Ramos (cell line): ENCODE measurements around the gene AATF.
"Not testable (repeated sequence)": the region's sequence is repeated elsewhere in the genome, so short reads cannot be mapped to it uniquely, and the experiment has no call there.

ENCODE experiments used
- in situ Hi-C: fragments of 300-500 bp; cut with MboI; formaldehyde crosslinking; loops from one replicate; pipeline ENCODE4 v1.14.3; 2022; ENCODE audit warnings: low sequenced_read_pairs; ENCODE audit not compliant: unreplicated experiment

AATF gene

DNA sequence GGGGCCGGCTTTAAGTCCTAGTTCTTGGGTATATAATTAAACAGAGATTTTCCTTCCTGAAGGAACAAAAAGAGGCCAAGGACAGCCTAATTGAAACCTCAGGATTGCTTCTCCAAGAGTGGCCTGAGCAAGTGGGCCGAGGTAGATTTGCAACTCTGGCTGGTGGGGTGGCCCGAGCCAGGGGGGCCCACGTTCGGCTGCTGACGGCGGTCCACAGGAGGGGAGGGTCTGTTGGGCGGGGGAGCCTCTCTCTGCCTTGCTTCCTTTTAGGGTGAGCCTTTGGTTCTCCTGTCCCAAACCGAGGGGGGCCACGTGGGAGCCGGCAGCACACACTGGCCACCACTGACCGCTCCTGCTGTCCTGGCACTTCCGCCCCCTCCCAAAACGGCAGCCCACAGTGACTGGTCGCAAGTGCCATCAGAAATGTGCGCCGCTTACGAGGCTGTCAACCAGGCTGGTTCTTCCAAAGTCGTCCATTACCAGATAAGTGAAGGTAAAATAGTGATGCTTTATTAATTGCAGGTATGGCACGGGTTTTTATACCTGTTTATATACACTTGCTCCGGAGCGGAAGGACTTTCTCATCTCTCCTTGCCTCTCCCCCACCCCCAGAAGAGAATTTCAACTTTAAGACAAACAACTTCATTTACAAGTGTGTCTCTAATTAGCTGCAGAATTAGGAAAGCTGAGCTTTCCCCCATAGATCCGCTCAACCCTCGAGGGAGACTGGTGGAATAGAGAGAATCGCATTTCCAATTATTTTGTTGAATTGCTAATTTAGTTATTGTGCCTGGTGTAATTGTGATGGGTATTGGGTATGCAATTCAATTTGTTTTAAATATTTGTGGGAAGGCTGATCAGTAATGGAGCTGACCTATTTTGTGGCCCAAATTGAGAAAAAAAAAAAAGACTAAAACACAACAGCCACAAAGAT lies 117.8 kb downstream of the AATF start:
- in situ Hi-C loops = no loop called here

DNA sequence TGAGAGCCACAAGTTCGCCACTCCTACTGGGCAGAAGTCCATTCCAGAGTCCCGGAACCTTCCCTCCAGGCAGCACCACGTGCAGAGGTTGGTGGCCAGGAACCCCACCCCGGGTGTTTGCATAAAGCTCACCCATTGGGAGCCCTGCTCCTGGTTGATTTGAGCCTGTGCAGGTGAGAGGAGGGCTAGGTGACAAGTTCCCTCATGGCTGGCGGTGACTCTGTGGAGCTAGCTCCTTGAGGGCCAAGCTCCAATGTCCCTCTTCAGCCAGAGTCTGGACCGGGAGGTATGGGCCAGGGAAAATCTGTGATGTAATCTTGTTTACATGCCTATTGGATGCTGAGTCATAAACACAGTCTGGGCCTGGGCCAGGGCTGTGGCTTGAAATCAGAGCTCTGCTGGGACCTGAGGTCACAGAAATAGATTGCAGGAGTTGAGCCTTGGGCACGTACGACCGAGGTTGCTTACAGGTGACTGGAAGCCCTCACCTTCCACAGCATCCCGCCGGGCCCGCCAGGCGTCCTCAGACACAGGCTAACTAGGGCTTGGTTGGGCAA lies 118.9 kb downstream of the AATF start:
- in situ Hi-C loops = no loop called here

DNA sequence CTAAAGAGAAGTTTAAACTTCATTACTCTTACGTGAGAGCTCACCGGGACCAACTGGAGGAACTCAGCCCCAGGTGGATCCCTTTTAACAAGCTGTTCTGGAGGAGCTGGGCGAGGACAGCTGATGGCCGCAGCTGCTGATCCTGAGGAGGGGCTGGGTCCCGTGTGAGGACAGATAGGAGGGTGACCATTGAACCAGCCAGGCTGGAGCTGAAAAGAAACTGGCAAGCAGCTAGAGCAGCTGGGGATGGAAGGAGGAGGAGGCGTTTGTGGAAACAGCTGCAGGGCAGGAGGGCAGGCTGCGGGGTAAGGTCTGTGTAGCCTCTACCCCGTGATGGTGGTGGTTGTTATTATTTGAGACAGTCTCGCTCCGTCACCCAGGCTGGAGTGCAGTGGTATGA lies 119.5 kb downstream of the AATF start:
- in situ Hi-C loops = no loop called here

DNA sequence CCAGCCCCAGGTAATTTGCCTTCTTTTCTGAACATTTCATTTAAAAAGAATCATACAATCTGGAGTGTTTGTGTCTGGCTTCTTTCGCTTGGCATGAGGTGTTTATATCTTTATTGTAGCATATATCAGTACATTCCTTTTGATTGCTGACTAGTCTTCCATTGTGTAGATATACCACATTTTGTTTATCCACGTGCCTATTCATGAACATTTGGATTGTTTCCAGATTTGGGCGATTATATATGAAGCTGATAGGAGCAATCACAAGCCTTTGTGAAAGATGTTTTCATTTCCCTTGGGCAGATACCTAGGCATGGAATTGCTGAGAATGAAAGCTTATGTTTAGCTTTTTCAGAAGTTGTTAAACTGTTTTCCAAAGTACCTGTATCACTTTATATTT lies 120.3 kb downstream of the AATF start:
- in situ Hi-C loops = no loop called here

DNA sequence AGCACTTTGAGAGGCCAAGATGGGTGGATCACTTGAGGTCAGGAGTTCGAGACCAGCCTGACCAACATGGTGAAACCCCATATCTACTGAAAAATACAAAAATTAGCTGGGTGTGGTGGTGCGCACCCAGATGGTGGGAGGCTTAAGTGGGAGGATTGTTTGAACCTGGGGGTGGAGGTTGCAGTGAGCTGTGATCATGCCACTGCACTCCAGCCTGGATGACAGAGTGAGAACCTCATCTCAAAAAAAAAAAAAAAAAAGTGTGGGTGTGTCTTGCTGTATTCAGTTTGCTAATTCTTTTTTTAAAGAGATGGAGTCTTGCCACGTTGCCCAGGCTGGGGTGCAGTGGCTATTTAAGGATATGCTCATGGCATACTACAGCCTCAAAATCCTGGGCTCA lies 124.7 kb downstream of the AATF start:
- in situ Hi-C loops = not testable (repeated sequence)

DNA sequence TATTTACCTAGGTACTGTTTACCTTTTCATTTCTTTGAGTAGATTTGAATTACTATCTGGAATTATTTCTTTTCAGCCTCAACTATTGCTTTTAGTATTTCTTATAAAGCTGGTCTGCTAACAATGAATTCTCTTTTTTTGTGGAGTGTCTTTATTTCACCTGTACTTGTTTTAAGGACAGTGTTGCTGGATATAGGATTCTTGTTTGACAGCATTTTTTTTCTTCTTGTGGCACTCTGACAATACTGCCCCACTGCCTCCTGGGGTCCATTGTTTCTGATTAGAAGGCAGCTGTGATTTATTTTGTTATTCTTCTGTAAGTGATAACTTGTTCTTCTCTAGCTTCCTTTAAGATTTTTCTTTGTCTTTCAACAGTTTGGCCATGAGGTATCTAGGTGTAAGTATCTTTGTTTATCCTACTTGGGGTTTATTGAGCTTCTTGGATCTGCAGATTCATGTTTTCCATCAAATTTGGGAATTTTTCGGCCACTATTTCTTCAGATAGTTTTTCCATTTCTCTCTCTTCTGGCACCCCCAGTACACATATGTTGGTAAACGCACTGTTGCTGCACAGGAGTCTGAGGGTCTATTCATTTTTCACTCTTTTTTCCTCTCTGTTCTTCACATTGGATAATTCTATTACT lies 130.4 kb downstream of the AATF start:
- in situ Hi-C loops = no loop called here

DNA sequence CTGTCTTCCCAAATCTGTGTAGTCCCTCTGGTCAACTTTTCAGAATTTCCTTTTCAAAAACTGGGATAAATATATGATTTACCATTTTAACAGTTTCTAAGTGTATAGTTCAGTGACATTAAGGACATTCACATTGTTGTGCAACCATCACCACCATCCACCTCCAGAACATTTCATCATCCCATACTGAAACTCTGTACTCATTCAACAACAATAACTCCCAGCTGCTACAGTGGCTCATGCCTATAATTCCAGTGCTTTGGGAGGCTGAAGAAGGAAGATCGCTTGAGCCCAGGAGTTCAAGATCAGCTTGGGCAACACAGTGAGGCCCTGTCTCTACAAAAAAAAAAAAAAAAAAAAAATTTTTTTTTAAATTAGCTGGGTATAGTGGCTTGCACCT lies 131.0 kb downstream of the AATF start:
- in situ Hi-C loops = no loop called here

DNA sequence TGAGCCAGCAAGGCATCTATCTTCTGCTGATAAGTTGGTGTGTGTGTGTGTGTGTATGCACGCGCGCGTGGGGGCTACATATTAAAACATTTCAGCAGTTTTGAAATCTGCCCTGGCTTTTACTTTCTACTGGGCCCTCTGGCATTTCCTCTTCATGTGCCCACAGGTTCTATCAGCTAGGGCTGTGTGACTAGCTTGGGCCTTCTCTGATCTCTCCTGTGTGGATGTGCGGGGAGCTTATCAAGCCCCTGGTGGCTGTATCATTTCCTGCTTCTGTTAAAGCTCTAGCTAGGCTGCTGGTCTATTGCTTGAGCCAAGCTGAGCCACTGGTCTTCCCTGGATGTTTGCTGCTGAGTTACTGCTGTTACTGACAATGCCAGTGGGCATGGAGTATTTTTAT lies 132.5 kb downstream of the AATF start:
- in situ Hi-C loops = no loop called here

DNA sequence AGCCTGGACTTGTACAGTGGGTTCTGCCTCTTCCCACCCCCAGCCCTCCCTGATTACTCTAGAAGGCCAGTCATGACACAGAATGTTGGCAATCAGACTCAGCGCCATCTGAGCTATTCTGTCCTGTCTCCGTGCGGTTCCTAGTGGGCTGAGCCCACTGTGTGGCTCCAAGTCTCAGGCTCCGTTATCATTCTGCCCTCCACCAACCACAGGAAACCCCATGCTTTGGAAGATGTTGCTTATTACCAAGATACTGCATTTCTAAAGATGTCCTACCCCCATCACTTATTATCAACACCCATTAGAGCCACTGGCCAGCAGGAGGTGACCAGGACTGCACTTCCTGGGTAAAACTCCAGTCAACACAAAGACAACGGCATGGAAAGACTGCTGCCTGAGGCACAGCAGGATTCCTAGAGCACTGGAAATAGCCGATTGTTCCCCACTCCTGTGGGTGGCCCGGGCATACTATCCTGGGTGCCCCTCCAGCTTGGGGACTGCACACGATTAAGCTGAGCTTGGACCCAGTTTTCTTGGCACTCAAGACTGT lies 133.6 kb downstream of the AATF start:
- in situ Hi-C loops = no loop called here

DNA sequence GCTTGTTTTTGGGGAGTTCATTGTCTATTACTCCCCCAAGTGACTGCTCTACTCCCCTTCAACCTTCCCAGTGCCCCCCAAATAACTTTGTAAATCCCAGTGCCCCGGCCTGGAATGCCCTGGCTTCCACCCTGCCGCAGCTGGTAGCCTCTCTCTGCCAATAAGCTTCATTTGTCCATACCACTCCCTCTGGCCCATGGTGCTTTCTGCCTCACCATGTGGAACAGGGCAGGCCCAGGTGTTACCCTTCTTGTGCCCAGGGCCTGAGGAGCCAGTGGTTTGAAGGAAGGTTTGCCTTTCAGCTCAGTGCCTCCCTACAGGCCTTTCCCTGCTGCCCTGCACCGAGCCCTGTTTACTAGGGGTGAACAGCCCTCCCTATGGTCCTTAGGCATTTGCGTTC lies 134.2 kb downstream of the AATF start:
- in situ Hi-C loops = no loop called here

DNA sequence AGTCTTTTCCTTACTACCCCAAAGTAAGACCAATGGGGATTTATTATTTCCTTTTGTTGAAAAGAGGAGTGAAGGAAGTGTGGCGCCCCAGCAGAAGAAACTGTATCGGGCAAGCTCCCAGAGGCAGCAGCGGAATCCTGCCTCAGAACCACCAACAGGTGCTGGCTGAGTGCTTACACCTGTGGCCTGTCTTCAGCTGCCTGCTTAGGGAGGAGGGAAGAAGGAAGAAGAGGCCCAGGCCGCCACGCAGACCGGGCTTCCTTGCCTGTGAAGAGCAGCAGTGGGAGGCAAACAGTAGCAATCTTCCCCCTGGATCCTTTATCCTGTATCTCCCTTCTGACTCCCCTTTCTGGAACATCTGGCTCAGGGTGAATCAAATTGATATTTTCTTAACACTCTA lies 134.7 kb downstream of the AATF start:
- in situ Hi-C loops = no loop called here

DNA sequence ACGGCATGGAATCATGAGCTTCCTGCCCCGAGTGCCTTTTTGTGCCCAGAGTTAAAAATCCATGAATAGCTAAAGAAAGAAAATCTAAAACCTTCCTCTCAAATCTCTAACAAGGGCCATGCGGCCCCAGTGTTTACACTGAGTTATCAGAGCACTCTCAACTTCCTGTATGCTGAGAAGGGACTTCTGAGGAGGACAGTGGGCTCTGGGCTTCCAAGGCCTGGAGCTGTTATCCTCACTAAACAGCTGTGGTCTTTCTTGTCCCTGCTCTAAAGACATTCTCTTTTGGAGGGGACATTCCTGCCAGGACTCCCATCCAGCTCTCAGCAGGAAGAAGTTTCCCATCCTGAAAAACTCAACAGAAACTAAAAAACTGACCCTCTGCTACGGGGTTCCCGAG lies 135.6 kb downstream of the AATF start:
- in situ Hi-C loops = no loop called here

DNA sequence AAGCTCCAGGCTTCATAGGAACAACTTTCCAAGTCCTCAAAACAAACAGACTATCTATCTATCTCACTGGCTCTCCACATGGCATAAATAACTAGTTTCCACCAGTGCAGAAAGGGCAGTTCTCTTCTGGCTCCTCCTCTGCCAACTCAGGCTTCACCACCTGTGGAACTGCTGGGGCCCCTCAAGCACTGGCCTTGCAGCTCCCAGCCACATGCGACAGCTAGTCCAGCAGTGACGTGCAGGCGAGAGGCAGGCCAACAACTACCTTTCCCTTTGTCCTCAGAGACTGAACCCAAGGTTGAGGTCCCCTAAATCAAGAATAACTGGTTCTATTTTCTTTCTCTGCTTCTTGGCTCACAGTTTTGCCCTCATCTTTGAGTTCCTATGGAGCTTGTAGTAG lies 137.6 kb downstream of the AATF start:
- in situ Hi-C loops = no loop called here

DNA sequence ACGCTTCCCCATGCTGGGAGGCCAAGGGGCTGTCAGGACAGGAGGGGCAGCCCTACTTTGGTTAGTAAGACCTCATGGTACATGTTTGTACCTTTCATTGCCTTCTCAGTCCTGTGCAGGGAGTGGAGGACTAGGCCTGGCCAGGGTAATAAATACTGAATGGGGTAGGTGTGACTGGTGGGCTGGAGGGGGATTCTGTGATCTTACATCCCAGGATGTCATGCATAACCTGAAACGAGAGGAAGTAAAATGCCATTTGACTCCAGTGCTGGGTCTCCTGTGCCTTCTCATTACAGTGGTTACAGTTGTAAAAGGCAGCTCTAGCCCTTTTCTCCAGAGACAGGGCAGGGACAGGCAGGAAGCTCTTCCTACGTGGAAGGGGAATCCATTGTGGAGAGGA lies 138.2 kb downstream of the AATF start:
- in situ Hi-C loops = no loop called here

DNA sequence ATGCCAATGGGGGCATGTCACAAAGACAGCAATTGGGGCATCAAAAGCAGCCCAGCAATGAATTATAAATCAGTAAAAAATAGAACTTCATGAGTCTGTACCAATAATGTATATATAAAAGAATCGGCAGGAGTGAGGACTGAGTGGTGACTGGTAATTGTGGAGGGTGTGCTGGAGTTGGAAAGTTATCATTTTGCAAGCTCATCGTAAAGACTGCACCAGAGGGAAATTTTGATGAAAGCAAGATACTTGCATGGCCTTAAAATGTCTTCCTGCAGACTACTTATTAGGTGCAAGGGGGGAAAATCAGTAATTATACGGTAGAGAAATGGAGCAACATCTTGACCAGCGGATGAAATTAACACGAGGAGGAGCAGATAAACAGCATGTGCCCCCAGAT lies 138.9 kb downstream of the AATF start:
- in situ Hi-C loops = no loop called here

DNA sequence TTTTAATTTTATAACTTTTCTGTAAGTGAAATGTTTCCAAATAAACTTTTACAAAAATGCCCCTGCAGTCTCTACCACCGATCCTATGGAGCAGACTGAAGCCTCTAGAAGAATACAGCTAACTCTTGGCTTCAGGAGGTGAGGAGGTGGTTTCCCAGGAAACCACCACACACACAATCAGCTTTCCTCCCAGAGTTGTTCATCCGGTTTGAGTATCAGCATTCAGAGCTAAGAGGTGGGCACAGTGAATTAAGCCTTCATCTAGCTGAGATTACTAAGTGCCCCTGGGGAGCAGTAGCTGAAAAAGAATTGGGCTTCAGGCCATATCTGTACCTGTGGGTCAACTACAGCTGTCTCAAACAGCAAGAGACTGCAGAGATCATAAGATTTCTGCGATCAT lies 139.7 kb downstream of the AATF start:
- in situ Hi-C loops = no loop called here

DNA sequence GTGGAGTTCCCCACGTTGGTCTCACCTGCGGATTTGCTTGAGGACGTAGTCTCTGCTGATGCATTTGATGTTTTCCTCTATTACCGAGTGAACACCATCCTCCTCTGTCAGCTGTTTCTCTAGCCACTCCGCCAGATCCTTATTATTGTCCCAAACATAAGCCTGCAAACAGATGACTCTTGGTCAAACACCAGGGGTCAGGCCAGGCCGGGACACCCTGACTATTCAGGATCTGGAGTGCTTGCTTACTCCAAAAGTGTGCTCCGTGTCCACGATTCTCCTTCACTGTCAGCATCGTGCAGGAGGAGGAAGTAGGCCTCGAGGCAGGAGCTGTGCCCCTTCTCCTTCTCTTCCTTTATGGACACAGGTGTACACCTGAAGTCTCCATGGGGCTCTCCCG lies 140.2 kb downstream of the AATF start:
- in situ Hi-C loops = no loop called here

DNA sequence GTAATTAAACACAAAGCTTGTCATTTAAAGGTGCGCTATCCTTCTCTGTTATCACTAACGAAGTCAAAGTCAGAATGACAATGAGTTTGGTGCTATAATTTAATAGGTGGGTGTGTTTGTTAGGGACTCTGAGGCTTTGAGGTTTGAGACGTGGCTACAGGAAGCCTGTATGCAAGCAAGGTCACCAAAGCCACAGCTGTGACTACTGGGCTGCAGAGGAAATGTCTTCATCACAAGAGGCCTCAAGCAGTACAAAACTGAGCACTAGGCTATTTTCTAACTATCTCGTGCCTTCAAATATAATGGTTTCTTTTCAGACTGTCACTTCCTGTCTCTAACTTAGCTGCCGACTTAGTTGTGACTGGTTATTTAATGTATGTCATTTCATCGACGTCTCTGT lies 141.2 kb downstream of the AATF start:
- in situ Hi-C loops = no loop called here

DNA sequence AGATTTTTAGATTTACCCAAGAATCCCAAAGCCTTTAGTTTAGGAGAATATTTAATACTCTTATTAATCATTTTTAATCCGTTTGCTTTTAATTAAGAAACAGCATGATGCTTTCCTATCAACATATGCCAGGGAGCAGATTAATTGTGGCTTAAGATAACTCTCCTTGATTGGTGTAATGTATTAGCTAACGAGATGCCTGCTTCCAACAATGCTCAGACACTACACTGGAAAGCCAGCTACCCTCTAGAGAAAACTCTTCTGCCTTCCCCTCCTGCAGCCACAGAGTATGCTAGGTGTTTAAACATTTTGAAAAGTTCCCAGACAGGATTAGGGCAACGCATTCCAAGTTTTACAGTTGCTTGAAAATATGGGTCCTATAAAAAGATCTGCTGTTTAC lies 142.2 kb downstream of the AATF start:
- in situ Hi-C loops = no loop called here

DNA sequence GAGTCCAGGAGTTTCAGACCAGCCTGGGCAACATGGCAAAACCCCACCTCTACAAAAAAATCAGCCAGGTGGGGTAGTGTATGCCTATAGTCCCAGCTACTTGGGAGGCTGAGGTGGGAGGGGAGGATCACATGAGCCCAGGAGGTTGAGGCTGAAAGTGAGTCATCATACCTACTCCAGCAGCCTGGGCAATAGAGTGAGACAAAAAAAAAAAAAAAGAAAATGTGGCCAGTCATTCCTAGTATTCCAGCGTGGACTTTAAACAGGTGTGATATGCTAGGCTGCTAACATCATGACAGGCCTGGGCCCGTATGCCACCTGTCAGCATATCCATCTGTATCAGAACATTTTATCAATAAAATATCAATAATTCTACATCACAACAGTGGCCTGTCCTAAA lies 143.3 kb downstream of the AATF start:
- in situ Hi-C loops = no loop called here

DNA sequence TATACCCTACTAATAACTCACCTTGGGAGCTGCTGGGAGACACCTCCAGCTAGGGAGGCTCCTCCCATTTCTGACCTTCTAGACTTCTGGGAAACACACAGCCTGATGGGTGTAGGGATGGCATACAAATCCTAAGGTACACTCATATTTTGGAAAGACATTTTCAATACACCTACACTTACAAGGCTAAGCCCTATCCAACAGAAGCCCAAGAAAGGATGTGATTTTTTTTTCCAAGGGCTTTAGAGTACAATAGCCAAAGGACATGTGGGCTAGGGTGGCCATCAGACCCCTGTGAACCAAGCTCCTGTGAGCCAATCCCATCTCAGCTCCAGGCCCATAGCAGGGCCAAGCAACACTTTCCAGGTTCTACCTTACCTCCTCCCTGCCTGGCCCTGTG lies 143.9 kb downstream of the AATF start:
- in situ Hi-C loops = no loop called here
